Measurements from ENCODE around the gene MAST4. TPM values are rescaled to one million over a fixed set of nuclear protein-coding genes. Genes with fewer than 3 reads are reported as not detected.

Gene MAST4
- total RNA-seq, 1 donor from 2014 or later: 55.2 TPM

DNA sequence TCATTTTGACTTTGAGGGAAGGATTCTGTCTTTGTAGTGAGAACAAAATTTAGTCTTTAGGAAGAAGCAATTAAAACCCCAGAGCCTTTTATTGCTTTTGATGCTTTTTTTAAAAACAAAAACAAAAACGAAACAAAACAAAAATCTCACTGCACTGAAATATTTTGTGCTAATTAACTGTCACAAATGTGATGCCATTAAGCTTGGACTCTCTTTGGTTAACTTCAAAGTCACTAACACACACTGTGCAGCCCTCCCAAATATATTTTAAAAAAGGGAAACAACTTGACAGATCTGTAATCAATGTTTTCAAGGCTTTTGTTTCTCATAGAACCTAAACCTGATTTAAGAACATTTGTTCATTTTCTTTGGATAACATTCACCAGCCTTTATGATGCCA, 290.7 kb downstream of the MAST4 start:
- H3K27me3 ChIP-seq: no peaks in the 10 kb centered on the region
- TF ChIP-seq, protein P1, sequence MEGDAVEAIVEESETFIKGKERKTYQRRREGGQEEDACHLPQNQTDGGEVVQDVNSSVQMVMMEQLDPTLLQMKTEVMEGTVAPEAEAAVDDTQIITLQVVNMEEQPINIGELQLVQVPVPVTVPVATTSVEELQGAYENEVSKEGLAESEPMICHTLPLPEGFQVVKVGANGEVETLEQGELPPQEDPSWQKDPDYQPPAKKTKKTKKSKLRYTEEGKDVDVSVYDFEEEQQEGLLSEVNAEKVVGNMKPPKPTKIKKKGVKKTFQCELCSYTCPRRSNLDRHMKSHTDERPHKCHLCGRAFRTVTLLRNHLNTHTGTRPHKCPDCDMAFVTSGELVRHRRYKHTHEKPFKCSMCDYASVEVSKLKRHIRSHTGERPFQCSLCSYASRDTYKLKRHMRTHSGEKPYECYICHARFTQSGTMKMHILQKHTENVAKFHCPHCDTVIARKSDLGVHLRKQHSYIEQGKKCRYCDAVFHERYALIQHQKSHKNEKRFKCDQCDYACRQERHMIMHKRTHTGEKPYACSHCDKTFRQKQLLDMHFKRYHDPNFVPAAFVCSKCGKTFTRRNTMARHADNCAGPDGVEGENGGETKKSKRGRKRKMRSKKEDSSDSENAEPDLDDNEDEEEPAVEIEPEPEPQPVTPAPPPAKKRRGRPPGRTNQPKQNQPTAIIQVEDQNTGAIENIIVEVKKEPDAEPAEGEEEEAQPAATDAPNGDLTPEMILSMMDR (IDR thresholded peaks at IDR 0.05): no peak
- H3K36me3 ChIP-seq: no peaks in the 10 kb centered on the region
- no peaks in the 10 kb centered on the region for H3K4me1 ChIP-seq
- H3K9me3 ChIP-seq: no peaks in the 10 kb centered on the region
- H3K4me3 ChIP-seq: no peak overlapping the region
- intact Hi-C loops (cut with DNase I): no loop called here
- H3K27ac ChIP-seq: no peak overlapping the region
- DNase-seq (ENCODE audit: low spot score in 2 of 2): no peak

DNA sequence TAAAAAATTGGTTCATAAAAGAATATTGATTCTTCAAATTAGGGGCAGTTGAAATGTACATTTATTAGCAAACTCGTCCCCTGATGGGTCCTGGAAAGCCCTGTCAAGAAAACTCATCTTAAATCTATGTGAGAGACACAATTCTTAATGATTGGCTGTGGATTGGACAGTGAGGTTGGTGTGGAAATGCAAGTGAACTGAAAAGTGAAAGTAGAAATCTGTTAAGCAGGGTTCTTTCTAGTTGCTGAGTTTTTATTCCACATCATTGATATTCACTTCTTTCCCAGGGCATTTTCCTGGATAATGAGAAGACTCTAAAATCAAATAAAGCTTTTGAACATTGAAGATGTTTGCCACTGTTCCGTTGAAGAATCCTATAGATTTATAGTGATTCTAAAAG, 292.4 kb downstream of the MAST4 start:
- Histone ChIP-seq H3K4me1 (no peaks in the 10 kb centered on the region), H3K36me3 (no peaks in the 10 kb centered on the region), H3K4me3 (no peak overlapping the region), H3K27me3 (no peaks in the 10 kb centered on the region), H3K27ac (no peak overlapping the region), H3K9me3 (no peaks in the 10 kb centered on the region)
- TF ChIP-seq, protein P1 (IDR thresholded peaks at IDR 0.05): no peak
- no peak for DNase-seq (ENCODE audit: low spot score in 2 of 2)
- intact Hi-C loops (cut with DNase I): no loop called here

DNA sequence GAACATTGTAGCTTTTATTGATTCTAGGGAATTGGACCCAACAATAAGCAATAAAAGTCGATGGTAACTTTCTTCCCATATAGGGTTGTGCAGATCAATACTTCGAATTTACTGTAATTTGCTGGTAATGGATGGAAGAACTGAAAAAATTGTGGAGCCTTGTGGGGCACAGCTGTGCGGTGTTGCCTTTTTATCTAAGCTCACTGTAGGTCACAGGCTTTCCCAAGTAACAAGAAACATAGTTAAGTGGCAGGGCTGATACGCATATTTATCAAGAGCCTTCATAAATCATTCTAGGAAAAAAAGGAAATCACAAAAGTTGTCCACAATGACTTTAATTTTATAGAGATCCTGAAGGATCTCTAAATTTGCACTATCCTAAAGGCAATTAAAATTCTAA, 292.9 kb downstream of the MAST4 start:
- H3K36me3 ChIP-seq: no peaks in the 10 kb centered on the region
- intact Hi-C loops (cut with DNase I): no loop called here
- no peak for DNase-seq (ENCODE audit: low spot score in 2 of 2)
- H3K27ac ChIP-seq: no peak overlapping the region
- TF ChIP-seq, protein P1 (IDR thresholded peaks at IDR 0.05): no peak
- no peaks in the 10 kb centered on the region for H3K4me1 ChIP-seq
- no peak overlapping the region for H3K4me3 ChIP-seq
- H3K9me3 ChIP-seq: no peaks in the 10 kb centered on the region
- no peaks in the 10 kb centered on the region for H3K27me3 ChIP-seq

DNA sequence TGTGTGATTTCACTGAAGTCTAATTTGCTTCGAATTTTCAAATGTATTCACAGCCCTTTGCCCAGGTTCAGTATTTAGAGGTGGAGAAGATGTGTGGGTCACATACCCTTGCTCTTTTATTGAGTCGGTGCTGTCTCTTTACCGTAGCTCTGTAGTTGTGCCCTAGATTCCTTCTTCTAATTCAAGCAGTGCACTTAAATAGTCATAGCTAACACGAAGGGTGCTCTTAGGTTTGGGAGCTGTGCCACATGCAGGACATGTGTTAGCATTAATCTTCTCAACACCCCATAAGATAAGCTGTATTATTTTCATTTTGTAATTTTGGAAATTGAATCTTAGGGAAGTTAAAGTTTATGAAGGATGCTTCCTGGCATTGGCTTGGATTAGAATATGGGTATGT, 293.3 kb downstream of the MAST4 start:
- TF ChIP-seq, protein P1 (IDR thresholded peaks at IDR 0.05): no peak
- no peaks in the 10 kb centered on the region for H3K4me1 ChIP-seq

DNA sequence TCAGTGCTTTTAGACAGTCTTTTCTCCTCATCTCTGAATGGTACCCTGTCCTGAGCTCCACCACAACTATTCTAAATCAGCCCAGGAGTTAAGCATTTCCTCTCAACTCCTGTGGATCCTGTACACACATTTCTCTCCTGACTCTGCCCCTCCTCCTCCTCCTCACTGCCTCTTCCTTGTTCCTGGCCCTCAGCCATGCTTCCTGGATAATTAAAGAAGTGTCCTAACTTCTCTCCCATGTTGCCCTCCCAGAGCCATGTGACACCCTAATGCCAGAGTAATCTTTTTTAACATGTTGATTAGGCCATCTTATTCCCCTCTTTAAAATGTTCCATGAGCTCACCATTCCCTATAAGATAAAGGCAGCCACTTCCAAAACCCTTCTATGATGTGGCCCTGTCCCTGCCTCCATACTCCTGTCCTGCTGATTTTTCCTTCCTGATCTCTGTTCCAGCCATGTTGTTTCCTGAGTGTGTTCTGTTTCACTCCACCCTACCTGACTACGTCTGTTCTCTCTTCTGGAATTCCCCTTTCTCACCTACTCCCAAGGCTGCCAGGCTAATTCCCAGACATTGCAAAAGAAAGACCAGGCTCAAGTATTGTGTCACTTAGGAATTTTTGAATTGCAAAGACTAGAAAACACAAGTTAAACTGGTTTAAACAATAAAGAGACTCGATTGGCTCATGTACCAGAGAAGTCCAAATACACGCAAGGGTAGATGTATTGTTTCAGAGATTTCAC, 295.2 kb downstream of the MAST4 start:
- H3K4me3 ChIP-seq: no peak overlapping the region
- TF ChIP-seq, protein P1 (IDR thresholded peaks at IDR 0.05): no peak
- intact Hi-C loops (cut with DNase I): no loop called here
- no peak for DNase-seq (ENCODE audit: low spot score in 2 of 2)
- no peaks in the 10 kb centered on the region for H3K27me3 ChIP-seq
- H3K36me3 ChIP-seq: no peaks in the 10 kb centered on the region
- no peaks in the 10 kb centered on the region for H3K4me1 ChIP-seq
- no peaks in the 10 kb centered on the region for H3K9me3 ChIP-seq
- H3K27ac ChIP-seq: no peak overlapping the region

More for the DNA sequence above, 293.3 kb downstream of the MAST4 start:
- Histone ChIP-seq H3K9me3 (no peaks in the 10 kb centered on the region), H3K27me3 (no peaks in the 10 kb centered on the region), H3K27ac (no peak overlapping the region), H3K36me3 (no peaks in the 10 kb centered on the region), H3K4me3 (no peak overlapping the region)
- no peak for DNase-seq (ENCODE audit: low spot score in 2 of 2)
- intact Hi-C loops (cut with DNase I): no loop called here
